SK-N-SH treated with all-trans-retinoic acid at 6 μM for 48 hours (cell line): ENCODE data around the gene PALLD.

ENCODE experiments used
- ARNTL ChIP-seq: fragments of 450-650 bp; formaldehyde crosslinking; IDR thresholded peaks from 2 replicates; pipeline ENCODE4 v1.5.0; 2020; ENCODE audit warnings: low read depth, mild to moderate bottlenecking, moderate library complexity, borderline replicate concordance
- CSDC2 ChIP-seq: fragments of 250-450 bp; sonication (Bioruptor Pico); IDR thresholded peaks from 2 replicates; pipeline ENCODE4 v1.5.0; 2020; ENCODE audit warnings: mild to moderate bottlenecking, moderate library complexity
- ESRRG ChIP-seq: fragments of 250-450 bp; sonication (Bioruptor Pico); IDR thresholded peaks from 2 replicates; pipeline ENCODE4 v1.6.1; 2021; ENCODE audit warnings: mild to moderate bottlenecking
- RARB ChIP-seq: fragments of 250-450 bp; sonication (Bioruptor Pico); IDR thresholded peaks from 2 replicates; pipeline ENCODE4 v1.8.0; 2021; ENCODE audit warnings: mild to moderate bottlenecking, moderate library complexity
- SNAI2 ChIP-seq: fragments of 250-450 bp; sonication (Bioruptor Pico); IDR thresholded peaks from 2 replicates; pipeline ENCODE4 v1.5.0; 2020; ENCODE audit warnings: mild to moderate bottlenecking, moderate library complexity
- TCF4 ChIP-seq: fragments of 250-450 bp; sonication (Bioruptor Pico); IDR thresholded peaks from 2 replicates; pipeline ENCODE4 v1.8.0; 2021; ENCODE audit warnings: mild to moderate bottlenecking, moderate library complexity, borderline replicate concordance
- ZC3H10 ChIP-seq: fragments of 250-450 bp; sonication (Bioruptor Pico); IDR thresholded peaks from 2 replicates; pipeline ENCODE4 v1.5.1; 2021; ENCODE audit warnings: mild to moderate bottlenecking, moderate library complexity
- ZFP30 ChIP-seq: fragments of 450-650 bp; formaldehyde crosslinking; IDR thresholded peaks from 2 replicates; pipeline ENCODE4 v1.5.0; 2022; ENCODE audit warnings: mild to moderate bottlenecking, moderate library complexity
- TF ChIP-seq, protein P1 (sequence below): fragments of 250-450 bp; sonication (Bioruptor Pico); IDR thresholded peaks from 2 replicates; pipeline ENCODE4 v1.8.0; 2020; ENCODE audit warnings: mild to moderate bottlenecking, moderate library complexity, borderline replicate concordance
- TF ChIP-seq, protein P2 (sequence below): fragments of 250-450 bp; sonication (Bioruptor Pico); IDR thresholded peaks from 2 replicates; pipeline ENCODE4 v1.5.1; 2020; ENCODE audit warnings: low read depth, mild to moderate bottlenecking, moderate library complexity

DNA sequence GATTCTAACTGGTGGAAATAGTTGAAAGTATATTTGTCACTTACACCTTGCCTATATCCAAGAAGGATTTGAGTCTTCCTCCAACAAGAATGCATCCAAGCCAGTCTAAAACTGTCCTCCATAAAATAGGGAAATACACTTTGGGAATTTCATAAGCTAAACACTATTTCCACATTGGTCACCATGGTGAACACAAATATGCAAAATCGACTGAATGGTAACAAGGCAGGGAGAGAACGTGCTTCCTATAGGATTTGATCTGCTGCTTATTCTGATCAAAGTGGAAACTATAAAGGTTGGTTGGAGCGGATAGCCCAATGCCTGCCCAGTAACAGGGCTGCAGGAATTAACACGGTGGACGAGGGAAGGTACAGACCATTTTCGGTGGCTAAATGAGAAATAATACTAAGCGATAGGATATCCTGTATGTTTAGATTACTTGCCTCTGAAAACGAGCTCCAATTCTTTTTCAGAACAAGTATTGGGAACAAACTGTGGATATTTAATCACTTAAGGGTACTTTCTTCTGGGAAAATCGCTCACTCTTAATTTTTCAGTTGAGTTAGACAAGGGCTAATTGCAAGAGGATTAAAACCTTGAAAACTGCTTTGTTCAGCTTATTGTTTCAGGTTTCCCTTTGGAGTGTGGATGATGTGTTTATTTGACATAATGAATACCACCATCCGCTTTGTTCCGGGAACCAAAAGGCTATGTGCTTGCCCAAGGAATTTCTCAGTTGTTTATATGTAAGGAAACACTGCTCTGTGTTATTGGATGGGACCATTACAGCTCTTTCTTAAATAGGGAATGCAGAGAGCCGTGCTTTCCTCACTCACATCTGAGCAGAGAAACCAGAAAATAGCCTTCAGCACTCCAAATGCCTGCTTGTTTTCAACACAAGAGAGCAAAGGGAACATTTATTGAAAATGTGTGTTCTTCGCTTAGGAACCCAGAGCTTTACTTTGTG, 318.8 kb downstream of the PALLD start:
- TF ChIP-seq CSDC2, result no peak
- TF ChIP-seq ZFP30 (CRISPR knock-in tag), result no peak
- no peak for TF ChIP-seq ARNTL (CRISPR knock-in tag)
- TF ChIP-seq, protein P1, sequence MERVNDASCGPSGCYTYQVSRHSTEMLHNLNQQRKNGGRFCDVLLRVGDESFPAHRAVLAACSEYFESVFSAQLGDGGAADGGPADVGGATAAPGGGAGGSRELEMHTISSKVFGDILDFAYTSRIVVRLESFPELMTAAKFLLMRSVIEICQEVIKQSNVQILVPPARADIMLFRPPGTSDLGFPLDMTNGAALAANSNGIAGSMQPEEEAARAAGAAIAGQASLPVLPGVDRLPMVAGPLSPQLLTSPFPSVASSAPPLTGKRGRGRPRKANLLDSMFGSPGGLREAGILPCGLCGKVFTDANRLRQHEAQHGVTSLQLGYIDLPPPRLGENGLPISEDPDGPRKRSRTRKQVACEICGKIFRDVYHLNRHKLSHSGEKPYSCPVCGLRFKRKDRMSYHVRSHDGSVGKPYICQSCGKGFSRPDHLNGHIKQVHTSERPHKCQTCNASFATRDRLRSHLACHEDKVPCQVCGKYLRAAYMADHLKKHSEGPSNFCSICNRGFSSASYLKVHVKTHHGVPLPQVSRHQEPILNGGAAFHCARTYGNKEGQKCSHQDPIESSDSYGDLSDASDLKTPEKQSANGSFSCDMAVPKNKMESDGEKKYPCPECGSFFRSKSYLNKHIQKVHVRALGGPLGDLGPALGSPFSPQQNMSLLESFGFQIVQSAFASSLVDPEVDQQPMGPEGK (CRISPR knock-in tag), result no peak
- no peak for TF ChIP-seq ZC3H10
- TF ChIP-seq, protein P2, sequence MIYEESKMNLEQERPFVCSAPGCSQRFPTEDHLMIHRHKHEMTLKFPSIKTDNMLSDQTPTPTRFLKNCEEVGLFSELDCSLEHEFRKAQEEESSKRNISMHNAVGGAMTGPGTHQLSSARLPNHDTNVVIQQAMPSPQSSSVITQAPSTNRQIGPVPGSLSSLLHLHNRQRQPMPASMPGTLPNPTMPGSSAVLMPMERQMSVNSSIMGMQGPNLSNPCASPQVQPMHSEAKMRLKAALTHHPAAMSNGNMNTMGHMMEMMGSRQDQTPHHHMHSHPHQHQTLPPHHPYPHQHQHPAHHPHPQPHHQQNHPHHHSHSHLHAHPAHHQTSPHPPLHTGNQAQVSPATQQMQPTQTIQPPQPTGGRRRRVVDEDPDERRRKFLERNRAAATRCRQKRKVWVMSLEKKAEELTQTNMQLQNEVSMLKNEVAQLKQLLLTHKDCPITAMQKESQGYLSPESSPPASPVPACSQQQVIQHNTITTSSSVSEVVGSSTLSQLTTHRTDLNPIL, result no peak
- no peak for TF ChIP-seq RARB (CRISPR knock-in tag)
- TF ChIP-seq SNAI2 (CRISPR knock-in tag), result no peak
- TF ChIP-seq ESRRG, result no peak
- TF ChIP-seq TCF4 (CRISPR knock-in tag), result no peak
